GM10847 (cell line): ENCODE data around the gene LIMS2.

Source experiments
- POLR2A ChIP-seq: IDR thresholded peaks from 2 replicates; pipeline ENCODE4 v1.6.1; 2011; ENCODE audit not compliant: insufficient read length; ENCODE audit errors: extremely low read depth

LIMS2 gene

GRCh38 chr2:127659408-127660290 is 15.7 kb downstream of the LIMS2 start:
- TF ChIP-seq POLR2A = no peak

- no peak for TF ChIP-seq POLR2A
Observed at GRCh38 chr2:127658641-127659407, 16.5 kb downstream of the LIMS2 start.

GRCh38 chr2:127658146-127658545 is 17.2 kb downstream of the LIMS2 start:
- TF ChIP-seq POLR2A = no peak

GRCh38 chr2:127657232-127657595 is 18.1 kb downstream of the LIMS2 start:
- no peak for TF ChIP-seq POLR2A

- no peak for TF ChIP-seq POLR2A
Observed at GRCh38 chr2:127656569-127657231, 18.6 kb downstream of the LIMS2 start.

GRCh38 chr2:127655209-127656073 is 19.9 kb downstream of the LIMS2 start:
- no peak for TF ChIP-seq POLR2A

- TF ChIP-seq POLR2A = no peak
Observed at GRCh38 chr2:127654838-127655175, 20.5 kb downstream of the LIMS2 start.

GRCh38 chr2:127654084-127654837 is 21.1 kb downstream of the LIMS2 start:
- TF ChIP-seq POLR2A = no peak

GRCh38 chr2:127653421-127654083 is 21.8 kb downstream of the LIMS2 start:
- TF ChIP-seq POLR2A = no peak

GRCh38 chr2:127652786-127653357 is 22.5 kb downstream of the LIMS2 start:
- no peak for TF ChIP-seq POLR2A

- no peak for TF ChIP-seq POLR2A
Observed at GRCh38 chr2:127651971-127652550, 23.3 kb downstream of the LIMS2 start.

- no peak for TF ChIP-seq POLR2A
Observed at GRCh38 chr2:127651381-127651809, 23.9 kb downstream of the LIMS2 start.

GRCh38 chr2:127650785-127651380 is 24.4 kb downstream of the LIMS2 start:
- no peak for TF ChIP-seq POLR2A
